ENCODE results near the gene ADAMTS12.

ADAMTS12 gene

DNA sequence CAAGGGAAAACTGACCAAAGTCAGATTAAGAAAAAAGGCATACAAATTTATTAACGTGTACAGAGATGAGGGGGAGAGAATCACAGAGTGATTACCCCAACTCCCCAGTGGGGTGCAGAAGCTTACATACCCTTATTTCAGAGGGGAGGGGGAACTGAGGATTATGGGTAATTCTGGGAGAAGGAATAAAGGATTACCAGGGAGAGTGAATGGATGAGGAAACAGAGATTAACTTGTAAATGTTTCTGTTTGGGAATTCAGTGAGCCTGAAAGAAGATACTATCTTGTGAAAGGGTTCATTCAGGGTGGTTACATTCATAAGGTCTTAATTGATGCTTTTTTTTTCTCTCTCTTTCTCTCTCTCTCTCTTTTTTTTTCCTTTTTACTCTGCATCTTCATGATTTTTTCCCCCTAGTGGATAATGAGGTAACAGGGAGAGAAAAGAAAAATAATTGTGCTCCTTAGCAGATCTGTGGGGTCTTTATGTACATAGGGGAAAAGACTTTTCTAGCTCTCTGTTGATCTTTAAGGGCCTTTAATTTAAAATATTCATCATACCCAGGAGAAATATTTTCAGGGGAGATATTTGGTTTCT, 401.6 kb downstream of the ADAMTS12 start:
- WGBS = 82% methylated on average over 1 of the region's 1 CpG
- H3K27me3 ChIP-seq (ENCODE audit: insufficient read depth, low read length) = no peaks in the 10 kb centered on the region
- H3K36me3 ChIP-seq (ENCODE audit: insufficient read depth, low read length) = no peaks in the 10 kb centered on the region
- no peak overlapping the region for H3K9ac ChIP-seq (ENCODE audit: low read depth, low read length)
- H3K9me3 ChIP-seq (ENCODE audit: insufficient read depth, low read depth, low read length) = peaks cover 9% of the 10 kb centered on the region
- no peak overlapping the region for H3K4me3 ChIP-seq (ENCODE audit: low read length)
- no peak overlapping the region for H3K27ac ChIP-seq (ENCODE audit: low read depth, low read length)
- H3K4me1 ChIP-seq (ENCODE audit: insufficient read depth, low read length) = peaks cover 8% of the 10 kb centered on the region; the same call in 1 of the 2 replicates

DNA sequence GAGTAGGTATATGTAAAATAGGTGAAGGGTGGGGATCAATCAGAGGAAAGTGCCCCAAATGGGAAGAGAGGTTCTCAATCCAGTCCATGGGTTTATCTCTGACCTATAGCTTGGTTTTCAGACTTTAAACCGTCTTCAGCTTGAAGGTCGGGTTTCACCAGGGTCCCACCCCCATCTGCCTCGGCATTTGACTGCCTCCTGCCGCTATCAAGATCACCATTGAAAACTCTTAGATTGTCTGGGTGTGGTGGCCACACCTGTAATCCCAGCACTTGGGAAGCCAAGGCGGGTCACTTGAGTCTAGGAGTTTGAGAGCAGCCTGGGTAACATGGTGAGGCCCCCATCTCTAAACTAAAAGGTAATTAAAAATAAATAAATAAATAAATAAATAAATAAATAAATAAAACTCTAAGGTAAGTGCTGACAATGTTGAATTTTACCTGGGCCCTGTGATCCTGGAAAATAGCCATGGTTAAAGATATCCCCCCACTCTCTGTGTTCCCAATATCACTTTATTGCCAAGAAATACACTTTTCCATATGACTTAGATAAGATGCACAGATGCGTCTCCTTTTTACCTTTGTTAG, 402.2 kb downstream of the ADAMTS12 start:
- H3K4me3 ChIP-seq (ENCODE audit: low read length) = no peak overlapping the region
- H3K27ac ChIP-seq (ENCODE audit: low read depth, low read length) = no peak overlapping the region
- H3K27me3 ChIP-seq (ENCODE audit: insufficient read depth, low read length) = no peaks in the 10 kb centered on the region
- WGBS = 92% methylated on average over 6 of the region's 6 CpGs
- no peak overlapping the region for H3K9ac ChIP-seq (ENCODE audit: low read depth, low read length)
- H3K4me1 ChIP-seq (ENCODE audit: insufficient read depth, low read length) = peaks cover 8% of the 10 kb centered on the region; the same call in 1 of the 2 replicates
- H3K36me3 ChIP-seq (ENCODE audit: insufficient read depth, low read length) = no peaks in the 10 kb centered on the region
- peaks cover 9% of the 10 kb centered on the region for H3K9me3 ChIP-seq (ENCODE audit: insufficient read depth, low read depth, low read length)

DNA sequence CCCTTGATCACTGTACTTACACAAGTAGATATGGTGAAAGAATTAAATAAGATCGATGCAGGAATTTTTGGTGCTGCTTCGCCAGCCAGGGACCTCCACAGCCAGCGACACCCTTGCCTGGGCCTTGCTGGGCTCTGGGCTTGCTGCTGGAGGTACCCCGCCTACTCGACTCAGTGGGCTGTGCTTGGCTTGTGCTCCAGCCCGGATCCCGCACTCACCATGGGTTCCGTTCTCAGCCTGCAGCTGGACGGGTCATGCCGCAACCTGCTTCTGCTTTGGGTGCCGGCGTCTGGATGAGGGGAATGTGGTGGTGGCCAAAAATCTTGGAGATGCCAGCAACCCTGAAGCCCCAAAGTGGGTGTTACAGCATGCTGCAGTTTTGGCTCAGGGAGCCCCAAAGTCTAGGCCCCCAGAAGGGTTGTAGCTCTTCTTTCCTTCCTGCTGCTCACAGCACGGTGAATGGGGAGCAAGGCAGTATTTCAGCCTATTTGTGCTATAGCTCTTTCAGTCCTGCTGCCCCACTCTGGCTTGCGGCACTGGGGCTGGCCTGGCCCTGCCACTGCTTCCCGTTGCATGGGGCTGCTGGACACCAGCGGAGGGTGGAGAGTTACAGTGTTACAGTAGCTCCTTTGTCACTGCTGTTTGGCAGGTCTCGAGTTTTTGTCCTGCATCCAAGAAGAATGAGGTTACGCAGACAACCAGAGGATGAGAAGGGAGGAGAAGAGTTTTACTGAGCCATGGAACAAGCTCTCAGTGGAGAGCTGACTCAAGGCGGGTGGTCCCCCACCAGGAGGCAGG, 403.0 kb downstream of the ADAMTS12 start:
- Histone ChIP-seq H3K4me3 (ENCODE audit: low read length) (no peak overlapping the region), H3K4me1 (ENCODE audit: insufficient read depth, low read length) (peaks cover 8% of the 10 kb centered on the region; the same call in 1 of the 2 replicates), H3K9me3 (ENCODE audit: insufficient read depth, low read depth, low read length) (peaks cover 9% of the 10 kb centered on the region), H3K27me3 (ENCODE audit: insufficient read depth, low read length) (no peaks in the 10 kb centered on the region), H3K9ac (ENCODE audit: low read depth, low read length) (no peak overlapping the region), H3K36me3 (ENCODE audit: insufficient read depth, low read length) (no peaks in the 10 kb centered on the region), H3K27ac (ENCODE audit: low read depth, low read length) (no peak overlapping the region)
- 95% methylated on average over 19 of the region's 19 CpGs for WGBS

DNA sequence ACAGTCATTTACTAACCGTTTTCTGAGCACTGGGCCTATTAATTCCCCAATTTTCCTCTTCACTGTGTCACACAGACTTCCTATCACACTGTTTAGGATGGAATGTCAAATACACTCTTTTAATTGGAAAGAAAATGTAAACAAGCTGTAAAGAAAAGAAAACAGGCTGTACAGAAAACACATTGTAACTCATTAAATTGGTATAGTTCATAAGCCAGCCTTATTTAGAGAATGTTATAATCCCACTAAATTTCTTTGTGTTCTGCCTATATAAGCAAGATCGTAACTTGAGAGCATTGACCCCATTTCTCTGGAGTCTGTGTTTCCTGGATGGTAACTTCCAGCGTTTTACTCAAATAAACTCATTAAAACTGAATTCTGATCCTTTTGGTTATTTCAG, 404.6 kb downstream of the ADAMTS12 start:
- H3K4me3 ChIP-seq (ENCODE audit: low read length) = no peak overlapping the region
- H3K36me3 ChIP-seq (ENCODE audit: insufficient read depth, low read length) = no peaks in the 10 kb centered on the region
- WGBS = 87% methylated on average over 3 of the region's 3 CpGs
- H3K9ac ChIP-seq (ENCODE audit: low read depth, low read length) = no peak overlapping the region
- no peak overlapping the region for H3K27ac ChIP-seq (ENCODE audit: low read depth, low read length)
- peaks cover 9% of the 10 kb centered on the region for H3K9me3 ChIP-seq (ENCODE audit: insufficient read depth, low read depth, low read length)
- H3K27me3 ChIP-seq (ENCODE audit: insufficient read depth, low read length) = no peaks in the 10 kb centered on the region
- H3K4me1 ChIP-seq (ENCODE audit: insufficient read depth, low read length) = peaks cover 14% of the 10 kb centered on the region

DNA sequence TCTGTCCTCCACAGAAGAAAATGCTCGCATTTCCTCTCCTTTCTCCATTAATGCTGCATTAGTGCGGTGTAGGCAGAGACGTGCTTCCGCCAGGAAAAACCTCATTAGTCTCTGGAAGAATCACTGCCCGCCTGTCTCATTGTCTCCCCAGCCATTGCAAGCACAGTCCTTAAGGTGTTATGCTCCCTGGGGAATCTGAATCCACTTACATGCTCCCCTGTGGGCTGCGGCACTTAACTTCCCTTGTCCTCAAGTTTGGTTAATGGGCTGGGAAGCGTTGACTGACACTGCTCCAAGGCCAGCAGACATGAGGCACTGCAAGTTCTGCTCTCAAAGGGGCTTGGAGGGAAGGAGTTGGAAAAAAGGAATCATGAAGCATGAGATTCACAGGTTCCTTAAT, 409.5 kb downstream of the ADAMTS12 start:
- peaks cover 12% of the 10 kb centered on the region; the same call in 1 of the 2 replicates for H3K36me3 ChIP-seq (ENCODE audit: insufficient read depth, low read length)
- no peaks in the 10 kb centered on the region for H3K9me3 ChIP-seq (ENCODE audit: insufficient read depth, low read depth, low read length)
- H3K27me3 ChIP-seq (ENCODE audit: insufficient read depth, low read length) = no peaks in the 10 kb centered on the region
- no peak overlapping the region for H3K9ac ChIP-seq (ENCODE audit: low read depth, low read length)
- peaks cover 18% of the 10 kb centered on the region for H3K4me1 ChIP-seq (ENCODE audit: insufficient read depth, low read length)
- no peak overlapping the region for H3K27ac ChIP-seq (ENCODE audit: low read depth, low read length)
- 36% methylated on average over 7 of the region's 7 CpGs for WGBS
- no peak overlapping the region for H3K4me3 ChIP-seq (ENCODE audit: low read length)

DNA sequence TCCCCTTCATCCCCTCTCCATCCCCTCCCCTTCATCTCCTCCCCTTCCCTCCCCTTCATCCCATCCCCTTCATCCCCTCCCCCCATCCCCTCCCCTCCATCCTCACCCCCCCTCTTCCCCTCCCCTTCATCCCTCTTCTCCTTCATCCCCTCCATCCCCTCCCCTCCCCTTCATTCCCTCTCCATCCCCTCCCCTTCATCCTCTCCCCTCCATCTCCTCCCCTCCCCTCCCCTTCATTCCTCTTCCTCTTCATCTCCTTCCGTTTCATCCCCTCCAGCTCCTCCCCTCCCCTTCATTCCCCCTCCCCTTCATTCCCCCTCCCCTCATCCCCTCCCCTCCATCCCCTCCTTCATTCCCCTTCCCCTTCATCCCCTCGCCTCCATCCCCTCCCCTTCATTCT, 410.9 kb downstream of the ADAMTS12 start:
- WGBS = 71% methylated on average over 2 of the region's 2 CpGs
- Histone ChIP-seq H3K27me3 (ENCODE audit: insufficient read depth, low read length) (no peaks in the 10 kb centered on the region), H3K36me3 (ENCODE audit: insufficient read depth, low read length) (peaks cover 27% of the 10 kb centered on the region), H3K4me1 (ENCODE audit: insufficient read depth, low read length) (peaks cover 12% of the 10 kb centered on the region), H3K27ac (ENCODE audit: low read depth, low read length) (no peak overlapping the region), H3K4me3 (ENCODE audit: low read length) (no peak overlapping the region), H3K9ac (ENCODE audit: low read depth, low read length) (no peak overlapping the region), H3K9me3 (ENCODE audit: insufficient read depth, low read depth, low read length) (no peaks in the 10 kb centered on the region)

DNA sequence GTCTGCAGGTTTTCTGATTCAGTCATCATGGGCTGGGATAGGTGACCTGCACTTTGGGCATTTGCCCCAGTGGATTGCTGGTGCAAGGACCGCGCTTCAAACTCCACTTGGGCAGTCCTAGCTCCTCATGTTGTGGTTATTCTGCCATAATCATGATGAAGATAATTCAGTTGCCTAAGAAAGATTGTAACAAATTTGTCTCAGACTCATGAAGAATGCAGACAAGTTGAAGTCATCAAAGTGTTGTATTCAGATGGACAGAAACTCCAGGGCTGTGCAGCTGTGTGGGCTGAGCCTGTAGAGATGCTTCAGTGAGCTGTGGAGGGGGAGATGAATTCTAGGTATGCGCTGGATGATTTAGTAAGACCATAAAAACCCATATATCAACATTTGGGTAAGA, 412.5 kb downstream of the ADAMTS12 start:
- Histone ChIP-seq H3K4me1 (ENCODE audit: insufficient read depth, low read length) (peaks cover 10% of the 10 kb centered on the region), H3K9me3 (ENCODE audit: insufficient read depth, low read depth, low read length) (no peaks in the 10 kb centered on the region), H3K27ac (ENCODE audit: low read depth, low read length) (no peak overlapping the region), H3K9ac (ENCODE audit: low read depth, low read length) (no peak overlapping the region), H3K36me3 (ENCODE audit: insufficient read depth, low read length) (peaks cover 43% of the 10 kb centered on the region), H3K4me3 (ENCODE audit: low read length) (no peak overlapping the region), H3K27me3 (ENCODE audit: insufficient read depth, low read length) (no peaks in the 10 kb centered on the region)
- 99% methylated on average over 2 of the region's 3 CpGs for WGBS

DNA sequence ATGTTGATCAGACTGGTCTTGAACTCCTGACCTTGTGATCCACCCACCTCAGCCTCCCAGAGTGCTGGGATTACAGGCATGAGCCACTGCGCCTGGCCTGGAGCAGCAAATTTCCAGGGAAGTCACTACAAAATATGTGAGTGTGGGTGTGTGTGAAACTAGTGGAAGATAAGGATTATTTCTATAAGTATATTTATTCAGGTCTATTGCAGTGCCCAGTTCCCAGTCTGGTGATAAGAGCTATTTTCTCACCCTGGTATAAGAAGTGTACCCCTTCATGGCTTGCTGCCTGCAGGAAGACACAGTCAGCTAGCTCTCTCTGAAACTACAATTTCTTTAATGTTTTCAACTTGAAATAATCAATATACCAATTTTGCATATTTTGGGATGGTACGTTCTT, 414.0 kb downstream of the ADAMTS12 start:
- 95% methylated on average over 2 of the region's 2 CpGs for WGBS
- H3K27ac ChIP-seq (ENCODE audit: low read depth, low read length) = no peak overlapping the region
- H3K27me3 ChIP-seq (ENCODE audit: insufficient read depth, low read length) = no peaks in the 10 kb centered on the region
- no peak overlapping the region for H3K9ac ChIP-seq (ENCODE audit: low read depth, low read length)
- H3K4me3 ChIP-seq (ENCODE audit: low read length) = no peak overlapping the region
- H3K36me3 ChIP-seq (ENCODE audit: insufficient read depth, low read length) = peaks cover 57% of the 10 kb centered on the region
- peaks cover 20% of the 10 kb centered on the region for H3K4me1 ChIP-seq (ENCODE audit: insufficient read depth, low read length)
- H3K9me3 ChIP-seq (ENCODE audit: insufficient read depth, low read depth, low read length) = no peaks in the 10 kb centered on the region

DNA sequence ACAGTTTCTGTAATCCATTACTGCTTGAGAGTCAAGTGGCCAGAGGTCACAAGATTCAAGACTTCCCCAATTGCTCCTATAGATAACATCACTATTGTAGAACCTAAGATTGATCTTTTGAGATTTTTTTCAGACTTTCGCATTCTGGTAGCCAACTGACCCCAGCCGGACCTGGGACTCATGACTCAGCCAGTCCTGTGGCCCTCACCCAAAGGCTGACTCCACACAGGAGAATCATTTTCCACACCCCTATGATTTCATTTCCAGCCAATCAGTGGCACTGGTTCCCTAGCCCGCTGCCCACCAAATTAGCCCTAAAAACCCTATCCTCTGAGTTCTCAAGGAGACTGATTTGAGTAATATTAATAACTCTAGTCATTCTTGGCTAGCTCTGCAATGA, 414.8 kb downstream of the ADAMTS12 start:
- 98% methylated on average over 3 of the region's 3 CpGs for WGBS
- Histone ChIP-seq H3K27ac (ENCODE audit: low read depth, low read length) (no peak overlapping the region), H3K9me3 (ENCODE audit: insufficient read depth, low read depth, low read length) (no peaks in the 10 kb centered on the region), H3K4me3 (ENCODE audit: low read length) (no peak overlapping the region), H3K4me1 (ENCODE audit: insufficient read depth, low read length) (peaks cover 21% of the 10 kb centered on the region), H3K27me3 (ENCODE audit: insufficient read depth, low read length) (no peaks in the 10 kb centered on the region), H3K9ac (ENCODE audit: low read depth, low read length) (no peak overlapping the region), H3K36me3 (ENCODE audit: insufficient read depth, low read length) (peaks cover 64% of the 10 kb centered on the region)

DNA sequence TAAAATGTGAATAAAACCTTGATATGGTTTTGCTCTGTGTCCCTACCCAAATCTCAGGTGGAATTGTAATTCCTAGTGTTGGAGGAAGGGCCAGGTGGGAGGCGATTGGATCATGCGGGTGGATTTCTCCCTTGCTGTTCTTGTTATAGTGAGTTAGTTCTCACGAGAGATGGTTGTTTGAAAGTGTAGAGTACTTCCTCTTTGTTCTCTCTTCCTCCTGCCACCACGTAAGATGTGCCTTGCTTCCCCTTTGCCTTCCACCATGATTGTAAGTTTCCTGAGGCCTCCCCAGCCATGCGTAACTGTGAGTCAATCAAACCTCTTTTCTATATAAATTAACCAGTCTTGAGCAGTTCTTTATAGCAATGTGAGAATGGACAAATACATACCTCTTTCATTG, 416.1 kb downstream of the ADAMTS12 start:
- Histone ChIP-seq H3K27ac (ENCODE audit: low read depth, low read length) (no peak overlapping the region), H3K4me1 (ENCODE audit: insufficient read depth, low read length) (peaks cover 19% of the 10 kb centered on the region), H3K36me3 (ENCODE audit: insufficient read depth, low read length) (peaks cover 77% of the 10 kb centered on the region), H3K27me3 (ENCODE audit: insufficient read depth, low read length) (no peaks in the 10 kb centered on the region), H3K4me3 (ENCODE audit: low read length) (no peak overlapping the region), H3K9me3 (ENCODE audit: insufficient read depth, low read depth, low read length) (no peaks in the 10 kb centered on the region), H3K9ac (ENCODE audit: low read depth, low read length) (no peak overlapping the region)
- WGBS = 97% methylated on average over 4 of the region's 5 CpGs

DNA sequence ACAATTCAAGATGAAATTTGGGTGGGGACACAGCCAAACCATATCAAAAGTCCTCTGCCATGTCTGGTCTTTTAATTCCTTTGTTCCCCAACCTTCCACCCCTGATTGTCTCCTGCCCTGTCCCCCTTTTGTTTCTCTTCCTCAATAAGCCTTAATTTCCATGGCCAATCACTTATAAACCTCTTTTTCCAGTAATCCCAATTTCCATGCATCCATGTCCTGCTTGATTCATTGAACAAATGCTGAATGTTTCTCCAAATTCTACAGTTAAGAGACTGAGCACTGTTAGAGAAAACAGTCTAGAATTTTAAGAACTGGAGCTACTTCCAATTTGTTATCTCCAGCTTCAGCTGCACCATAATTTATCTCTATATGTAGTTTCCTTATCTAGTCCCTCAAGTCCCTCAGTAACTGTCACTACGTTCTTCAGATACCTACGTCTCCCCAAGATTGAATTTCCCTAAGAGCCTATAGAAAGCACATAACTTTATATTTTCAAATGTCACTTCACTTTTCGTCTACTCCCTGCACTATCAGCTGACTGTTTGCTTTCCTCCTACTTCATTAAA, 416.8 kb downstream of the ADAMTS12 start:
- Histone ChIP-seq H3K27ac (ENCODE audit: low read depth, low read length) (no peak overlapping the region), H3K9me3 (ENCODE audit: insufficient read depth, low read depth, low read length) (no peaks in the 10 kb centered on the region), H3K4me1 (ENCODE audit: insufficient read depth, low read length) (peaks cover 19% of the 10 kb centered on the region), H3K4me3 (ENCODE audit: low read length) (no peak overlapping the region), H3K36me3 (ENCODE audit: insufficient read depth, low read length) (peaks cover 82% of the 10 kb centered on the region), H3K9ac (ENCODE audit: low read depth, low read length) (no peak overlapping the region), H3K27me3 (ENCODE audit: insufficient read depth, low read length) (no peaks in the 10 kb centered on the region)
- 95% methylated on average over 3 of the region's 3 CpGs for WGBS

Measured in HUES64 (cell line).